ENCODE results near the gene BRDT.

- TF ChIP-seq POLR2A (IDR thresholded peaks at IDR 0.05) (no peak), CTCF (IDR thresholded peaks at IDR 0.05) (no peak), EP300 (IDR thresholded peaks at IDR 0.05) (no peak)
Measured at GRCh38 chr1:91948501-91949355, 473 bp upstream of the BRDT start.
